ENCODE data around the gene NOL9. TPM values are rescaled to one million over a fixed set of nuclear protein-coding genes. Genes with fewer than 3 reads are reported as not detected.

NOL9 gene
- total RNA-seq, 1 donor from 2014 or later: 26.8 TPM

GRCh38 chr1:6534248-6534822 is 20.0 kb downstream of the NOL9 start:
- no peak overlapping the region for H3K4me3 Mint-ChIP-seq (ENCODE audit: unreplicated experiment)
- H3K27ac ChIP-seq (ENCODE audit: low read depth, low read length): no peak overlapping the region
- DNase-seq (ENCODE audit: low read depth): no peak
- peaks cover 25% of the 10 kb centered on the region for H3K79me2 ChIP-seq (ENCODE audit: insufficient read depth, low read length)
- H3K27me3 Mint-ChIP-seq (ENCODE audit: low read depth, unreplicated experiment): no peaks in the 10 kb centered on the region
- no peak for FAIRE-seq
- H3K4me1 ChIP-seq (ENCODE audit: insufficient read depth, low read length): peaks cover 6% of the 10 kb centered on the region
- TF ChIP-seq CTCF (IDR thresholded peaks at IDR 0.05; ENCODE audit: insufficient read depth, low read depth, low read length): no peak
- no peak for TF ChIP-seq EZH2 (IDR thresholded peaks at IDR 0.05; ENCODE audit: insufficient read depth, low read length)
- H3K36me3 Mint-ChIP-seq (ENCODE audit: low read depth, unreplicated experiment): peaks cover 20% of the 10 kb centered on the region
- H2AFZ ChIP-seq (ENCODE audit: low read depth, low read length): no peak overlapping the region
- H3K9ac ChIP-seq (ENCODE audit: low read length): no peak overlapping the region
- H3K27ac Mint-ChIP-seq (ENCODE audit: unreplicated experiment): no peak overlapping the region
- H3K4me1 Mint-ChIP-seq (ENCODE audit: low read depth, unreplicated experiment): peaks cover 6% of the 10 kb centered on the region
- H3K4me3 ChIP-seq (ENCODE audit: insufficient read depth, low read depth, low read length): no peak overlapping the region
- H3K4me2 ChIP-seq (ENCODE audit: low read length): no peak overlapping the region
- no peaks in the 10 kb centered on the region for H3K9me3 Mint-ChIP-seq (ENCODE audit: unreplicated experiment)
- peaks cover 39% of the 10 kb centered on the region for H3K36me3 ChIP-seq (ENCODE audit: insufficient read depth, low read length)
- H4K20me1 ChIP-seq (ENCODE audit: insufficient read depth, low read length): no peaks in the 10 kb centered on the region
- H3K27me3 ChIP-seq (ENCODE audit: insufficient read depth, low read length): no peaks in the 10 kb centered on the region
- no peaks in the 10 kb centered on the region for H3K9me3 ChIP-seq (ENCODE audit: insufficient read depth, low read depth, low read length)

- Mint-ChIP-seq H3K9me3 (ENCODE audit: unreplicated experiment) (no peaks in the 10 kb centered on the region), H3K4me3 (ENCODE audit: unreplicated experiment) (no peak overlapping the region), H3K27ac (ENCODE audit: unreplicated experiment) (no peak overlapping the region), H3K4me1 (ENCODE audit: low read depth, unreplicated experiment) (peaks cover 6% of the 10 kb centered on the region), H3K36me3 (ENCODE audit: low read depth, unreplicated experiment) (peaks cover 25% of the 10 kb centered on the region), H3K27me3 (ENCODE audit: low read depth, unreplicated experiment) (no peaks in the 10 kb centered on the region)
- H3K27ac ChIP-seq (ENCODE audit: low read depth, low read length): no peak overlapping the region
- H4K20me1 ChIP-seq (ENCODE audit: insufficient read depth, low read length): no peaks in the 10 kb centered on the region
- peaks cover 49% of the 10 kb centered on the region for H3K36me3 ChIP-seq (ENCODE audit: insufficient read depth, low read length)
- H3K4me1 ChIP-seq (ENCODE audit: insufficient read depth, low read length): no peaks in the 10 kb centered on the region
- H3K4me2 ChIP-seq (ENCODE audit: low read length): no peak overlapping the region
- no peak overlapping the region for H3K9ac ChIP-seq (ENCODE audit: low read length)
- no peak for DNase-seq (ENCODE audit: low read depth)
- H2AFZ ChIP-seq (ENCODE audit: low read depth, low read length): no peak overlapping the region
- TF ChIP-seq CTCF (IDR thresholded peaks at IDR 0.05; ENCODE audit: insufficient read depth, low read depth, low read length) (no peak), EZH2 (IDR thresholded peaks at IDR 0.05; ENCODE audit: insufficient read depth, low read length) (no peak)
- H3K79me2 ChIP-seq (ENCODE audit: insufficient read depth, low read length): peaks cover 15% of the 10 kb centered on the region
- no peaks in the 10 kb centered on the region for H3K9me3 ChIP-seq (ENCODE audit: insufficient read depth, low read depth, low read length)
- H3K4me3 ChIP-seq (ENCODE audit: insufficient read depth, low read depth, low read length): no peak overlapping the region
- no peaks in the 10 kb centered on the region for H3K27me3 ChIP-seq (ENCODE audit: insufficient read depth, low read length)
- FAIRE-seq: no peak
These were observed 22.3 kb downstream of the NOL9 start for GRCh38 chr1:6531996-6532395.

GRCh38 chr1:6530504-6531160 is 23.7 kb downstream of the NOL9 start:
- H3K36me3 Mint-ChIP-seq (ENCODE audit: low read depth, unreplicated experiment): peaks cover 32% of the 10 kb centered on the region
- no peak for TF ChIP-seq EZH2 (IDR thresholded peaks at IDR 0.05; ENCODE audit: insufficient read depth, low read length)
- TF ChIP-seq CTCF (IDR thresholded peaks at IDR 0.05; ENCODE audit: insufficient read depth, low read depth, low read length): no peak
- H3K4me1 Mint-ChIP-seq (ENCODE audit: low read depth, unreplicated experiment): peaks cover 7% of the 10 kb centered on the region
- no peak overlapping the region for H3K4me3 Mint-ChIP-seq (ENCODE audit: unreplicated experiment)
- Histone ChIP-seq H3K4me1 (ENCODE audit: insufficient read depth, low read length) (no peaks in the 10 kb centered on the region), H3K9me3 (ENCODE audit: insufficient read depth, low read depth, low read length) (no peaks in the 10 kb centered on the region), H4K20me1 (ENCODE audit: insufficient read depth, low read length) (no peaks in the 10 kb centered on the region), H3K4me2 (ENCODE audit: low read length) (no peak overlapping the region), H3K27ac (ENCODE audit: low read depth, low read length) (no peak overlapping the region), H3K27me3 (ENCODE audit: insufficient read depth, low read length) (no peaks in the 10 kb centered on the region), H3K4me3 (ENCODE audit: insufficient read depth, low read depth, low read length) (no peak overlapping the region), H3K9ac (ENCODE audit: low read length) (no peak overlapping the region), H3K36me3 (ENCODE audit: insufficient read depth, low read length) (peaks cover 59% of the 10 kb centered on the region), H3K79me2 (ENCODE audit: insufficient read depth, low read length) (peaks cover 6% of the 10 kb centered on the region), H2AFZ (ENCODE audit: low read depth, low read length) (no peak overlapping the region)
- H3K9me3 Mint-ChIP-seq (ENCODE audit: unreplicated experiment): no peaks in the 10 kb centered on the region
- no peak for FAIRE-seq
- no peak for DNase-seq (ENCODE audit: low read depth)
- no peaks in the 10 kb centered on the region for H3K27me3 Mint-ChIP-seq (ENCODE audit: low read depth, unreplicated experiment)
- H3K27ac Mint-ChIP-seq (ENCODE audit: unreplicated experiment): no peak overlapping the region

All from astrocyte (in vitro differentiated cells and primary cell).